OCI-LY7 (cell line): ENCODE results near the gene ARFGEF3. TPM values are rescaled to one million over a fixed set of nuclear protein-coding genes. Genes with fewer than 3 reads are reported as not detected.

ENCODE experiments used
- BruUV-seq: library from RNA; stranded (reverse); fragments of 400-500 nt; replicated peaks from 2 replicates; lab custom pipeline; 2021; lab: Mats Ljungman, UMichigan
- CTCF ChIA-PET: fragments of 300-600 bp; sonication (Branson Sonifier 250); formaldehyde crosslinking; loops from one replicate; lab custom pipeline; 2022; ENCODE audit warnings: antibody characterized with exemption; ENCODE audit not compliant: unreplicated experiment; lab: Charles Lee
- POLR2A ChIA-PET: fragments of 300-600 bp; sonication (Branson Sonifier 250); formaldehyde crosslinking; loops from one replicate; lab custom pipeline; 2022; ENCODE audit warnings: antibody characterized with exemption; lab: Charles Lee
- DNase-seq: peaks from one replicate; pipeline ENCODE4 v3.0.0-alpha.2; 2015; ENCODE audit warnings: low spot score
- H2AFZ ChIP-seq: fragments of 200-600 bp; sonication (generic), shearing (Covaris generic); 2 replicates; pipeline ENCODE4 v1.6.1; 2014; ENCODE audit warnings: mild to moderate bottlenecking, antibody characterized with exemption, low read length, moderate library complexity
- H3K27ac ChIP-seq: fragments of 200-600 bp; sonication (generic); 2 replicates; pipeline ENCODE4 v1.5.1; 2014; ENCODE audit warnings: mixed run types, low read depth, mild to moderate bottlenecking, moderate library complexity, low read length, inconsistent platforms; ENCODE audit not compliant: poor library complexity, severe bottlenecking
- H3K36me3 ChIP-seq: fragments of 200-600 bp; sonication (generic); 2 replicates; pipeline ENCODE4 v1.6.1; 2014; ENCODE audit warnings: mild to moderate bottlenecking, antibody characterized with exemption, low read length, moderate library complexity, mixed read lengths; ENCODE audit not compliant: insufficient read depth
- H3K4me1 ChIP-seq: fragments of 200-600 bp; sonication (generic); 2 replicates; pipeline ENCODE4 v1.5.1; 2014; ENCODE audit warnings: mild to moderate bottlenecking, low read length; ENCODE audit not compliant: insufficient read depth, poor library complexity, severe bottlenecking
- H3K4me2 ChIP-seq: fragments of 200-600 bp; sonication (generic); 2 replicates; pipeline ENCODE4 v1.6.1; 2014; ENCODE audit warnings: mild to moderate bottlenecking, low read length
- H3K4me3 ChIP-seq: fragments of 200-600 bp; sonication (generic); 2 replicates; pipeline ENCODE4 v1.5.1; 2014; ENCODE audit warnings: mild to moderate bottlenecking, low read depth, low read length; ENCODE audit not compliant: poor library complexity, severe bottlenecking
- H3K79me2 ChIP-seq: fragments of 200-600 bp; sonication (generic); 2 replicates; pipeline ENCODE4 v1.6.1; 2016; ENCODE audit warnings: low read depth, mild to moderate bottlenecking, low read length, moderate library complexity, mixed read lengths; ENCODE audit not compliant: insufficient read depth
- H3K9me2 ChIP-seq: fragments of 200-600 bp; sonication (generic); 2 replicates; pipeline ENCODE4 v1.6.1; 2016; ENCODE audit warnings: mild to moderate bottlenecking, low read length, mixed read lengths; ENCODE audit not compliant: insufficient read depth
- H3K9me3 ChIP-seq: fragments of 200-600 bp; sonication (generic); 2 replicates; pipeline ENCODE4 v1.6.1; 2014; ENCODE audit warnings: mild to moderate bottlenecking, mixed run types, low read length, mixed read lengths
- H4K20me1 ChIP-seq: fragments of 200-600 bp; sonication (generic); 2 replicates; pipeline ENCODE4 v1.6.1; 2014; ENCODE audit warnings: mild to moderate bottlenecking, antibody characterized with exemption, low read length, moderate library complexity, mixed read lengths; ENCODE audit not compliant: insufficient read depth
- EZH2phosphoT487 ChIP-seq: fragments of 200-600 bp; sonication (generic); IDR thresholded peaks from 2 replicates; pipeline ENCODE4 v1.6.1; 2018; ENCODE audit warnings: low read depth, borderline replicate concordance, mild to moderate bottlenecking, mixed run types, antibody characterized with exemption, low read length, moderate library complexity, mixed read lengths
- intact Hi-C: fragments of 100-400 bp; cut with micrococcal nuclease; formaldehyde crosslinking; loops from one replicate; pipeline ENCODE4 v1.10.0; 2022; ENCODE audit not compliant: unreplicated experiment
- total RNA-seq, 2 experiments: library from RNA; depleted of rRNA in 1 of 2; stranded (reverse); fragments of >200 nt in 1 of 2; shearing (Covaris generic) in 1 of 2; gene quantifications; 2 replicates each; pipeline ENCODE4 v1.2.3, GENCODE V29; 2014 to 2022
- TF ChIP-seq, protein P1 (sequence below): fragments of 200-600 bp; sonication (generic); conservative IDR thresholded peaks from 2 replicates; pipeline ENCODE4 v1.5.1; 2014; ENCODE audit warnings: mild to moderate bottlenecking, antibody characterized with exemption, low read length, moderate library complexity, mixed read lengths

The ARFGEF3 gene
- total RNA-seq, 2 experiments from 2014 or later, result not detected

DNA sequence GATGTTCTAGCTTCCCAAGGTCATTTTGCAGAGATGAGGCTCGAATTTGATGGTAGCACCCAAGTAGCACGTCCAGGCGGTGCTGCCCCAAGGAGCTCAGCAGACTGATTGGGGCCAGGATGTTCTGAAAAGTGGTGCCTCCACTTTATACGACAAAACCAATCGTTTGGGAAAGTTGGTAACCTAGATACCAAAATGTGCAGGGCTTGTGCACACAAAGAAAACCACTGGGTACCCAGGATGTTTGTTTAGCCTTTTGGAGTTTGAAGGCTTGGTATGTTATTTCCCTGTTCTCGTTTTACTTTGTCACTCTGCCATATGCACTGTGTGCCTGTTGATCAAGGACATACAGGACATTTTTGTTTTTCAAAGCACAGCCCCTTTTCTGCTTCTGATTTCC is 97.3 kb downstream of the ARFGEF3 start:
- Histone ChIP-seq H4K20me1 (no peaks in the 10 kb centered on the region), H3K9me3 (no peaks in the 10 kb centered on the region), H3K4me2 (no peak overlapping the region), H3K36me3 (no peaks in the 10 kb centered on the region), H3K9me2 (no peaks in the 10 kb centered on the region), H3K4me3 (no peak overlapping the region), H2AFZ (no peak overlapping the region), H3K4me1 (no peaks in the 10 kb centered on the region), H3K79me2 (no peaks in the 10 kb centered on the region), H3K27ac (no peak overlapping the region)
- no peak for TF ChIP-seq EZH2phosphoT487
- TF ChIP-seq, protein P1, sequence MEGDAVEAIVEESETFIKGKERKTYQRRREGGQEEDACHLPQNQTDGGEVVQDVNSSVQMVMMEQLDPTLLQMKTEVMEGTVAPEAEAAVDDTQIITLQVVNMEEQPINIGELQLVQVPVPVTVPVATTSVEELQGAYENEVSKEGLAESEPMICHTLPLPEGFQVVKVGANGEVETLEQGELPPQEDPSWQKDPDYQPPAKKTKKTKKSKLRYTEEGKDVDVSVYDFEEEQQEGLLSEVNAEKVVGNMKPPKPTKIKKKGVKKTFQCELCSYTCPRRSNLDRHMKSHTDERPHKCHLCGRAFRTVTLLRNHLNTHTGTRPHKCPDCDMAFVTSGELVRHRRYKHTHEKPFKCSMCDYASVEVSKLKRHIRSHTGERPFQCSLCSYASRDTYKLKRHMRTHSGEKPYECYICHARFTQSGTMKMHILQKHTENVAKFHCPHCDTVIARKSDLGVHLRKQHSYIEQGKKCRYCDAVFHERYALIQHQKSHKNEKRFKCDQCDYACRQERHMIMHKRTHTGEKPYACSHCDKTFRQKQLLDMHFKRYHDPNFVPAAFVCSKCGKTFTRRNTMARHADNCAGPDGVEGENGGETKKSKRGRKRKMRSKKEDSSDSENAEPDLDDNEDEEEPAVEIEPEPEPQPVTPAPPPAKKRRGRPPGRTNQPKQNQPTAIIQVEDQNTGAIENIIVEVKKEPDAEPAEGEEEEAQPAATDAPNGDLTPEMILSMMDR, result no peak
- intact Hi-C loops, result no loop called here
- DNase-seq, result no peak
- ChIA-PET POLR2A (interaction anchor here (1.2 kb wide), 1 partner anchor 11 kb away, joined by 3 read pairs; no protein-coding TSS in a partner anchor), CTCF (interaction anchor here (0.7 kb wide), 1 partner anchor 40 kb away, joined by 3 read pairs; no protein-coding TSS in a partner anchor)
- no TSS peak for BruUV-seq

DNA sequence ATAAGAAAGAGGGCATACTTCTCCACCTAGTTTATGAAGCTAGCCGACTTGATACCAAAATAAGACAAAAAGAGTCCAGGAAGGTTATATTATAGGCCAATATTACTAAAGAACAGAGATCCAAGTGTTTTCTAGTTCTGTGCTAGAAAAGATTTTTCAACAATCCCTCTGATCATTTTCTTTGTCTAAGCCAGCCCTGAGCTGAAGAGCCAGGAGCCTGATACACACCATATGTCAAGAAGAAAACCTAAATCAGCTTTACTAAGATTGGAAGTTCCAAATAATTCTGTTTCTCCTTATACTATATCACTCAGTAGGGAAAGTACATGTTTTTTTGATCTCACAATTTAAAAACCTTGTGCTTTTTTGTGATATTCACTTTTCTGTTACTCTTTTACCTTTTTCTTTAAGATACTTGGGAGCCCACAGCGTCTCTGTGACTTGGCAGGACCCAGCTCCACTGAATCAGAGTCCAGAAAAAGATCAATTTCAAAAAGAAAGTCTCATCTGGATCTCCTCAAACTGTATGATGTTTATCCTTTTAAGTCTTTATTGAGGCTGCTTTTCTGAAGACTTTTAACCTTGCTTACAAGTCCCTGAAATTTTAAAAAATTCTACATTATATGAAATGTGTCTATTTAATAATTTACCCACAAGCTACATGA is 99.5 kb downstream of the ARFGEF3 start:
- H3K9me3 ChIP-seq, result no peaks in the 10 kb centered on the region
- no peak for TF ChIP-seq EZH2phosphoT487
- TF ChIP-seq, protein P1, result no peak
- H3K36me3 ChIP-seq, result no peaks in the 10 kb centered on the region
- ChIA-PET POLR2A (interaction anchor here (0.7 to 1.1 kb wide), 3 partner anchors 10 to 35 kb away, joined by 3 to 5 read pairs (median 3); no protein-coding TSS in a partner anchor), CTCF (no interaction called here)
- BruUV-seq, result no TSS peak
- H4K20me1 ChIP-seq, result no peaks in the 10 kb centered on the region
- intact Hi-C loops, result no loop called here
- H3K79me2 ChIP-seq, result no peaks in the 10 kb centered on the region
- H2AFZ ChIP-seq, result no peak overlapping the region
- no peaks in the 10 kb centered on the region for H3K4me1 ChIP-seq
- no peak for DNase-seq
- no peaks in the 10 kb centered on the region for H3K9me2 ChIP-seq
- no peak overlapping the region for H3K4me3 ChIP-seq
- H3K4me2 ChIP-seq, result no peak overlapping the region
- H3K27ac ChIP-seq, result no peak overlapping the region

DNA sequence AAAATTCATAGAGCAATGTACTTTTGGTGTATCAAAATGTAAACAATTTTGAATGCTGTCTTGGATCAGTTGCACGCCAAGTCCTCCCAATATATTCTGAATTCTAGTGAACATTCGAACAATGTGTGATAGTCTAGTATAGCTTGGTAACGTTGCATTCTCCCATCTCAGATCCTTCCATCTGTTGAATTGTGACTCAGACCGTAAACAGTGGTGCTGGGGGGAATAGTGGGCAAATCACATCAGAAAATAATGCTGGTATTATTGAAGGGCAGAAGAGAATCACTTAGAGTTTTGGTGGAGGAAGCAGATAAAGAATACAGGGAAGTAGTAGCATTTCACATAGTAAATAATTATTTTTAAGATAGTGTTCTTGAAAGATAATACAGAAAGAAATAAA is 102.2 kb downstream of the ARFGEF3 start:
- intact Hi-C loops, result no loop called here
- ChIA-PET CTCF (no interaction called here), POLR2A (interaction anchor here (0.7 kb wide), 1 partner anchor 204 kb away, joined by 3 read pairs; no protein-coding TSS in a partner anchor)
- TF ChIP-seq, protein P1, result no peak
- TF ChIP-seq EZH2phosphoT487, result no peak
- Histone ChIP-seq H3K9me2 (no peaks in the 10 kb centered on the region), H3K4me1 (no peaks in the 10 kb centered on the region), H2AFZ (no peak overlapping the region), H3K9me3 (no peaks in the 10 kb centered on the region), H3K27ac (no peak overlapping the region), H3K79me2 (no peaks in the 10 kb centered on the region), H3K4me3 (no peak overlapping the region), H3K36me3 (no peaks in the 10 kb centered on the region), H4K20me1 (no peaks in the 10 kb centered on the region), H3K4me2 (no peak overlapping the region)
- DNase-seq, result no peak
- BruUV-seq, result no TSS peak
